Coronary artery (tissue), 2 donors: ENCODE measurements around the gene GLRA2.

Experiments
- DNase-seq: peaks from one replicate; pipeline ENCODE4 v3.0.0-alpha.2; 2017; ENCODE audit warnings: low spot score
- H3K27ac ChIP-seq, 2 donors: fragments of 200-600 bp; sonication (generic); one replicate each; pipeline ENCODE4 v1.5.1; 2016 to 2019
- H3K4me3 ChIP-seq: fragments of 200-600 bp; sonication (generic); 2 replicates; pipeline ENCODE4 v1.5.1; 2016; ENCODE audit warnings: mild to moderate bottlenecking, moderate library complexity
- CTCF ChIP-seq: fragments of 200-600 bp; sonication (generic); IDR thresholded peaks from one replicate; pipeline ENCODE4 v1.5.1; 2019; ENCODE audit warnings: antibody characterized with exemption

The GLRA2 gene

GRCh38 chrX:14618177-14618965, 89.0 kb downstream of the GLRA2 start:
- no peak for DNase-seq
- no peak for TF ChIP-seq CTCF
- H3K27ac ChIP-seq = no peak overlapping the region
- H3K4me3 ChIP-seq = no peak overlapping the region

DNA sequence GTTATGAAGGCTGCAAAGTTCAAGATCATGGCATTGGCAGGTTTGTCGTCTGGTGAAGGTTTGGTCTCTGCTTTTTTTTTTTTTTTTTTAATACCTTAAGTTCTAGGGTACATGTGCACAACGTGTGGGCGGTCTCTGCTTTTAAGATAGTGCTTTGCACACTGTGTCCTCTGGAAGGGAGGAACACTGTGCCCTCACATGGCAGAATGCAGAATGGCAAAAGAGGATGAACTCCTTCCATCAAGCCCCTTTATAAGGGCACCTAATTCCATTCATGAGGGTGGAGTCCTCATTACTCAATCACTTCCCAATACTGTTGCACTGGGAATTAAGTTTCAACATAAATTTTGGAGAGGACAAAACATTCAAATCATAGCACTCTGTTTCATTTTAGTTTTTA, 101.4 kb downstream of the GLRA2 start:
- H3K4me3 ChIP-seq = no peak overlapping the region
- H3K27ac ChIP-seq = no peak overlapping the region
- TF ChIP-seq CTCF = no peak
- DNase-seq = no peak

DNA sequence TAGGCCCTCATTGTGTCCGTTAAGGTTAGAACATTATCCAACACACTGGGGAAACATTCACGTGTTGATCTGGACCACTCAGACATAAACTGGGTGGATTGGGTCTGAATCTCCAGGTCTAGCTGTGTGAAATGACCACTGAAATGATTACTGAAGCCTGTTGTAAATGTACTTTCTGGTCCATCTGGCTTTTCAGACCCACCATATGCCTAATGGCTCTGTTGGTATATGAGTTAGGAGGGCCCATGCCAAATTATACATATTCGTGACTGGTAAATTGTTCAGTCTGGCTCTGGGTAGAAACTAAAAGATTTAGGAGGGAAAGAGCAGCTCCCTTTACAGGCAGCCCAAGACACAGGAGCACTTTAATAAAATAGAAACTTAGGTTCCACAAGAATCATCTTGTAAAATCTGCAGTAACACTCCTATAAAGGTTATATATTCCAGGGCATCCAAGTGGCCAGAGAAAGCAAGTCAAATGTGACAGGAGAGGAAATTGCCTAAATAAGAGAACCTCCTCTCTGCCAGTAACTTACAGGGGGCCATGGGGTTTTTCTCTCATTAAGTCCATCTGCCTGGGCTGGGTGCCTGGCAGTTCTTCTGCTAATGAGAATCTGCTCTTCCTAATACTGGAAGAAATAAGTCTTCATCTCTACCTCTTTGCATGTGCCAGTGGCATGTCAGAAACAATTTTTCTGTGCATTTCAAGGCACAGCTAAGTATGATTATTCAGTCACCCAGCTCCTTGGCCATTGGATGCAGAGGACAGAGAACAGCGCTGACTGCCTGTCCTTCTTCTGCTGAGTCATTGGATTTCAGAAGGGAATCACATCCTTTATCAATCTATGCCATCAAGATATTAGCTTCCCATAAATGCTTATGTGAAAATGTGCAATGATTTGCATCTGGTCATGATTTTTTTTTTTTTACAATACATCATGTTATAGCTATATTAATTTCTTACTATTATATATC, 112.6 kb downstream of the GLRA2 start:
- TF ChIP-seq CTCF = no peak
- no peak for DNase-seq
- no peak overlapping the region for H3K27ac ChIP-seq
- no peak overlapping the region for H3K4me3 ChIP-seq

- TF ChIP-seq CTCF = no peak
- no peak overlapping the region for H3K4me3 ChIP-seq
- H3K27ac ChIP-seq = no peak overlapping the region
- no peak for DNase-seq
Observed at GRCh38 chrX:14660970-14661369, 131.6 kb downstream of the GLRA2 start.

- no peak for DNase-seq
- Histone ChIP-seq H3K4me3 (no peak overlapping the region), H3K27ac (no peak overlapping the region)
- TF ChIP-seq CTCF = no peak
Observed at GRCh38 chrX:14670819-14671218, 141.5 kb downstream of the GLRA2 start.

DNA sequence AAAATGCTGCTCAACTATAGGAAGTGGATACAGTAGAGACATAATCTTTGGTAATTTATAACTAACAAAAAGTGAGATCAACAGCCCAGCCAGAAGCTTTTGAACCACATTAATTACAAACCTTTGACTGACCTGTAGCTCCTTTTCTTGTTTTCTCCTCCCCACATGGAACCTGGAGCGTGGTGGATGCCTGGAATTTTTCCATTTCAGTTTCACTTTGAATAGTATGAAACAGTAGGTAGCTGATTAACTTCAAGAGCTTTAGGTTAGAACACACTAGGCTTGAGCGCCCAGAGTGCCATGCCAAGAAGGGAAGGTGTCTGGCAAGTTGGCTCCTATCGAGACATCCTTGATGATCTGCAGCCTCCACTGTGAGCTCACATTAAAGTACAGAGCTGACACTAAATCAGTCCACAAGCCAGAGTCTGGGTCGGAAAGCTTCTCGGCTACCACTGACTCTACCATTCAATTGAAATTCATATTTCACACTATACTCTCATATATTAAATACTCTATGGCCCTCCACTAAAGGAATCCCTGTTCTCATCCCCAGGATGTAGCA, 143.4 kb downstream of the GLRA2 start:
- DNase-seq = no peak
- no peak for TF ChIP-seq CTCF

More for the DNA sequence above, 143.4 kb downstream of the GLRA2 start:
- Histone ChIP-seq H3K4me3 (no peak overlapping the region), H3K27ac (no peak overlapping the region)
